Limb (tissue), 2 donors: Measurements from ENCODE around the gene BST1.
A peak's percentile ranks its signal among the peaks of the same experiment; 100 is the strongest.

Experiments
- DNase-seq, 2 donors: peaks; one replicate each; pipeline ENCODE4 v3.0.0-alpha.2; 2016; ENCODE audit errors: extremely low spot score in 2 of 2

The BST1 gene, protein sequence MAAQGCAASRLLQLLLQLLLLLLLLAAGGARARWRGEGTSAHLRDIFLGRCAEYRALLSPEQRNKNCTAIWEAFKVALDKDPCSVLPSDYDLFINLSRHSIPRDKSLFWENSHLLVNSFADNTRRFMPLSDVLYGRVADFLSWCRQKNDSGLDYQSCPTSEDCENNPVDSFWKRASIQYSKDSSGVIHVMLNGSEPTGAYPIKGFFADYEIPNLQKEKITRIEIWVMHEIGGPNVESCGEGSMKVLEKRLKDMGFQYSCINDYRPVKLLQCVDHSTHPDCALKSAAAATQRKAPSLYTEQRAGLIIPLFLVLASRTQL

DNA sequence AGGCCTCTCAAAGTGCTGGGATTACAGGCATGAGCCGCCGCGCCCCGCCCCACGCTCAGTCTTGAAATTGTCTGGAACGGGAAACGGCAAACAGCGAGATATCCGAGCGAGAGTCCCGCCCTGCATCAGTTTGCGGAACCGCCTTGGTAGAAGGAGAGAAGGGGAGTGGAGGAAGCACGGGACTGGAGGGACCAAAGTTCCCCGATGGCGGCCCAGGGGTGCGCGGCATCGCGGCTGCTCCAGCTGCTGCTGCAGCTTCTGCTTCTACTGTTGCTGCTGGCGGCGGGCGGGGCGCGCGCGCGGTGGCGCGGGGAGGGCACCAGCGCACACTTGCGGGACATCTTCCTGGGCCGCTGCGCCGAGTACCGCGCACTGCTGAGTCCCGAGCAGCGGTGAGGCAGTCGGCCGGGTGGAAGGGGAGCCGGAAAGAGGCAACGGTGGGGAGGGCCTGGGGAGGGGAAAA lies at the start of gene BST1:
Gene BST1 (plus strand): TSS at position 125 of the 463 bp plus-strand sequence. CDS start 80 bp downstream, at position 205.
- DNase-seq: peak in 1 of 2 donors; percentile 71

DNA sequence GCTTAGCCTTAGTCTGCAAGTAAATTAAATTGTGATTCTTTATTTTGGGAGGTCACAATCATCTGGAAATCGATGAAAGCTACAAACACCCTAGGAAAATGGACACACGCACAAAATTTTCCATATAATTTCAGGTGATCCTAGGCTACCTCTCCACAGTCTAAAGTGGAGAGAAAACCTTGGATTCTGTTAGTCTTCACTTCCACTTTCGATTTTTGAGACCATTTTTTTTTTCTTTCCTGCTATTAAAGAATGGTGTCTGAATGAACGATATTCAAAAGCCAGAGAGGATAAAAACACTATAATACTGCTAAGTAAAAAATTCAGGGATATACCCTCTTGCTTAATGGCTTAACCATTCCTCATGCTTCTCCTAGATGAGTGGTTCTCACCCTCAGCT lies 49.4 kb upstream of the BST1 start:
- DNase-seq: no peak

DNA sequence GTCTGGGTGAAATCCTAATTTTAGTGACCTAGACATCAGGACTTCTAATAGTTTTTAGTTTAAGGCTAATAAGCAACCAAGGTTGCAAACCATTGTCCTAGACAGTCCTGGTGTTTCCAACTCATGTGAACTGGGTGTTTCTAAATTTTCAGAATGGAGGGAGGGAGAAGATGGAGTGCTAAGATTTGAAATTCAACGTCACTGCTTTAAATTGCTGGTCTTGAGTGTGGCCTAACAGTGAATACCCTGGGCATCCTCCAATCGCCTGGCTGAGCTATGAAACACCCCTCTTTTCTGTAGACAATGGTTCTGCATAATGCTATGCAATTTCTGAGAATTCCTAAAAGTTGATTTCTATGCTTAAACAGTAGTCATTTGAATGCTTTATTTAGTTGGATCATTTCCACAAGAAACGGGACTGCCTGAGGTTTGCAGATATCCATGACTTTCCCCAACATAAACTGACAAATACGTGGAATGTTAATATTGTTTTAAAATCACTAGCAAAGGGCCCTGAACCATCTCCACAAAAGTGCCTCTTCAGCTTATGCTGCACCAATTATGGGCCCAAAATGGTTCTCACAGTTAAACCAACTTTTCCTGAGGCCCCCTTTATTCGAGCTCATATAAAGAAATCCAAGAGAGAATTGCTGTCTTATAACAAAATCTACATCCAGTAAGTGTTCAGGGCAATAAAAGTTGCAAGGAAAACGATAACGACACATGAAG lies 48.8 kb upstream of the BST1 start:
- peak in 1 of 2 donors; percentile 32 for DNase-seq

GRCh38 chr4:15654593-15655222 lies 48.2 kb upstream of the BST1 start:
- peak in 1 of 2 donors; percentile 79 for DNase-seq

DNA sequence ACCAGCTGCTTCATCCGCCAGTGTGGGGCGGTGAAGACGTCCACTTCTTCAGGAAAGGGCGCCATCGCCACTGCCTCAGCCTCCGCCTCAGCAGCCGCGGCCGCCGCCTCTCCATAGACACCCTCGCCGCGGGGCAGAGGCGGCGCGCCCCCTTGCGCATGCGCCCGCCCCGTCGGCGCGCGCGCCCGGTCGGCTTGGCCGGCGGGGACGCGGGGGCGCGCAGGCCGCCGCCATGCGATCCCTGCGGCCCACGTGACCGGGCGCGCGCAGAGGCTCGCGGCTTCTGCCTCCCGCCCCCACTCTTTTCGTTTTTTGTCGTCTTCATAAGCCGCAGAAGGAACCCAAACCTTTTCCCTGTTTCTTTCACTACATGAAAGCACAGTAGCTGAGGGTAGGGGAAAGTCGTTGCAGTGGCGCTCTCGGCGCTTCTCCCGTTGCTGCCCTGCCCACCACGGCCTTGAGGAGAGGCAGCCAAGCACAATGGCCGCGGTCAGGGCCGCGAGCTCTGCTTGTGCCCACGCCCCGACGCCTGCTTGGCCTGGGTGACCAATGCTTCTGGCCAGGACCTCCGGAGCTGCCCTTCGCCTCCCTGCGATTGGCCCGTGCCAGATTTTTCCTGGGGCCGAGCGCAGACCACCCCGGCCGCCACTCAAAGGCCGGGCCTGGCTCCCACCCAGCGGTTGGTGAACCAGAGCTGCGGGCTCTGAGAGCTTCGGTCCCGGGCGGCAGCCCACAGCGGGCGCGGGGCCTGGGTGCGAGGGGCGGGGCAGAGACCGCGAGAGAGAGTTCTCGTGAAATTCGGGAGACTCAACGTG lies 47.4 kb upstream of the BST1 start, which contains the start of gene FBXL5:
Gene FBXL5 (minus strand): TSS at position 135 of the 815 bp plus-strand sequence. CDS start 70 bp downstream, at position 65.
- DNase-seq: peak; percentile 90 to 91

- peak in 1 of 2 donors; percentile 33 for DNase-seq
Observed at GRCh38 chr4:15656038-15656470, 46.8 kb upstream of the BST1 start.

GRCh38 chr4:15657366-15657765 lies 45.5 kb upstream of the BST1 start:
- DNase-seq: no peak

- no peak for DNase-seq
Observed at GRCh38 chr4:15658136-15658770, 44.6 kb upstream of the BST1 start.

- DNase-seq: no peak
Observed at GRCh38 chr4:15658781-15659180, 44.1 kb upstream of the BST1 start.

DNA sequence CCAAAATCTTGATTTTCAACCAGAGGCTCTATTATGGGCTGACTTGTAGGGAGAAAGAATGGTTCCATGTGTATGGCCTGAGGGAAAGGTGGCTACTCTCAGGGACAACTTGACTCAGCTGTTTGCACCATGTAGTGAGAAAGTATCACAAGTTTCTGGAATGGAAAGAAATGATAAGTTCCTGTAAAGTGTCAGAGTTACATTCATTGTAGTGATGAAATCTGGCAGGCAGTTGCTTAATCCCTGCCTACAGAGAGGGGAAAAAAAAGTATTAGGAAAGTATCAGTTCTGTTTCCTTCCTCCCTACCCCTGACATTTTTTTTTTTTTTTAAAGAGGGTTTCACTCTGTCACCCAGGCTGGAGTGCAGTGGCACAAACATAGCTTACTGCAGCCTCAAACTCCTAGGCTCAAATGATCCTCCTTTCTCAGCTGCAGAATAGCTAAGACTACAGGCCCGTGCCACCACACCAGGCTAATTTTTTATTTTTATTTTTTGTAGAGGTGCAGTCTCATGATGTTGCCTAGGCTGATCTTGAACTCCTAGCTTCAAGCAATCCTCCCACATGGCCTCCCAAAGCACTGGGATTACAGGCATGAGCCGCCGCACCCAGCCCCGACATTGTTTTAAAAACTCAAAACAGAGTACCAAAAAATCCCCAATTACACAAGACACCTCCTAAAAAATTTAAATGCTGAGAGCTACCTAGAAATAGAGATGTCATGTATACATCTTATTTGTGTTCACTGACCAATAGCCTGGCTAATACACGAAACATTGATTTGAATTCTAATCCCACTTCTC lies 42.9 kb upstream of the BST1 start:
- DNase-seq: no peak

DNA sequence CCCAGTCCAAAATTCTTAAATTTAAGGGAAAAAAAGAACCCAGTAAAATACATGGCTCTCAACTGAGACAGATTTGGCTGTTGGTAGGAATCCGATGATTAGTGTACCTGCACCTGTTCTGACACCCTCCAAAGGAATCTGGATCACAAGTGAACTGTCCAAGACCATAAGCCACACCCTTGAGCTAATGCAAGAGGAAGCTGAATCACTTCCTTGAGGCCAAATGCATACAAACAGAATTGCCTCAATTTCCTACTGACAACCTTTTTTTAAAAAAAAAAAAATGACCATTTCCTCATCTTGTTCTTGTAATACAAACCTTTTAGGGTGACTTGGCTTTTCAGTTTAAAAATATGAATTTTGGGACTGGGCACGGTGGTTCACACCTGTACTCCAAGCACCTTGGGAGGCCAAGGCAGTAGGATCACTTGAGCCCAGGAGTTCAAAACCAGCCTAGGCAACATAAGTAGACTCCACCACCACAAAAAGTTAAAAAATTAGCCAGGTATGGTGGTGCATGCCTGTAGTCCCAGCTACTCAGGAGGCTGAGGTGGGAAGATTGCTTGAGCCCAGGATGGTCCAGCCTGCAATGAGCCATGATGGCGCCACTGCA lies 37.0 kb upstream of the BST1 start:
- DNase-seq: no peak

DNA sequence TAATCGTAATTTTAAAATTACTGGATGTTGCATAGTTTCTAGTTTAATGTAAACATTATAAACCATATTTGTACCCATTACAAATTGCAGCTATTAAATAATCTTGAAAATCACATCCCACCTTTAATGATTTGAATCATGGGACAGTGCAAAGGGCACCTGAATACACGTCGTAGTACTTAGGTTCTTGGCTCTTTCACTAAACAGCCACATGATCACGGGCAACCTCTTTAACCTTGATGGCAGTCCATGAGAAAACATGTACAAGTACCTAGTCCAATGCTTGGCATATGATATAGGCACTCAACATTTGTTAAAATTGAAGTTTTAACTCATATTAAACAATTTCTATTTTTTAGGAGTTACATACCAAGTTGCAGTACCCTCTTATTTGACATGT lies 35.9 kb upstream of the BST1 start:
- DNase-seq: no peak

DNA sequence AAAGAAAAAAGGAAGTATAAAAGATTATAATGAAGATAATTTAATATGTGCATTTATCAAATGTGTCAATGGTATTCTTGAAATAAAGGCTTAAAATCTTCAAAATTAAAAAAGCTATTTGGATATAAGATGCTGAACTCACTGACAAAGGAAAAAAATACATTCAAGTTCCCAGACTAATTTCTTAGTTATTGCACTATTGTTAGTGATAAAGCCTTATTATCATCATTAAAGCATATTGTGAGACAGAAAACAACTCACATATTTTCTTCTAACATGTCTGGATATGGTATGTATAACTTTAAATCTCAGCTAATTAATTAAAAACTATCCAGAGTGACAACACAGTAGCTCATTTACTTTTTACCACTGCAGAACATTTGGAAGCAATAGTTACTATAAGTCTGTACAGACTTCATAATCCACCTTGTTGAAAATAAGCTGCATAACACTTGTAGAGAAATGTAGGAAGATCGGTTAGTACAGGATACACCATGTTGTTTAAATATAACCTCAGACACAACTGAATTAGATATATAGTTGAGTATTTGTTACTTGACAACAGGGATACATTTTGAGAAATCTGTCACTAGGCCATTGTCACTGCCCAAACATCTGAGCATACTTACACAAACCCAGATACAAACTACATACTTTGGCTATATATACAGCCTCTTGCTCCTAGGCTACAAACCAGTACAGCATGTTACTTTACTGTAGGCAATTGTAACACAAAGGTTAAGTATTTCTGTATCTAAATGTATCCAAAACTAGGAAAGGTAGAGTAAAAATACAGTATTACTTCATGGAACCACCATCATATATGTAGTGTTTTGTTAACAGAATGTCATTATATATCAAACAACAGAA lies 34.1 kb upstream of the BST1 start:
- DNase-seq: no peak

DNA sequence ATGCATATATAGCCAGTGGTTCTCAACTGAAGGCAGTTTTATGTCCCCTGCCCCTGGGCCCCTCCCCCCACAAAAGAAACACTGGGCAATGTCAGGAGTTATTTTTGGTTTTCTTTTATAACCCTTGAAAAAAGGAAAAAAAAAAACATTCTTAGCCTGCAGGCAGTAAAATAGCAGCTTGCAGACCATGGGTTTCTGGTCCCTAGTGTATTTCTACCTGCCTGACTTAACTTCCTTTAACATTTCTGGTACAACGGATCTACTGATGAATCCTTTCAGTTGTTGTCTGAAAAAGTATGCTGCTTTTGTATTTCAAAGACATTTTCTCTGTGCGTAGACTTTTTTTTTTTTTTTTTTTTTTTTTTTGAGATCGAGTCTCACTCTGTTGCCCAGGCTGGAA lies 32.3 kb upstream of the BST1 start:
- DNase-seq: no peak

GRCh38 chr4:15672101-15672500 lies 30.8 kb upstream of the BST1 start:
- no peak for DNase-seq

GRCh38 chr4:15673337-15673736 lies 29.5 kb upstream of the BST1 start:
- no peak for DNase-seq

- DNase-seq: no peak
Observed at GRCh38 chr4:15674046-15674445, 28.8 kb upstream of the BST1 start.

GRCh38 chr4:15674926-15675325 lies 27.9 kb upstream of the BST1 start:
- no peak for DNase-seq

DNA sequence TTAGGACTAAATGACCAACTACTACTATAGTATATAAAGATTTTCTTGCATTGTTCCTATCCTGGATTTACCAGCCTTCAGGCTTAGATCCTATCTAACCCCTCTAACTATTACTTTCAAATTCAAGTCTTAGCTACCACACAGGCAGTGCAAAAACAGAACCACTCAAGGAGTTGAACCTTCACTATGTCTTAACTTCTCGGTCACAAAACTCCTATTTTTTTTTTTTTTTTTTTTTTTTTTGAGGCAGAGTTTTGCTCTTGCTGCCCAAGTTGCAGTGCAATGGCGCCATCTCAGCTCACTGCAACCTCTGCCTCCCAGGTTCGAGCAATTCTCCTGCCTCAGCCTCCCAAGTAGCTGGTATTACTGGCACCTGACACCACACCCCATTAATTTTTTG lies 27.5 kb upstream of the BST1 start:
- no peak for DNase-seq
